ENCODE data around the gene COL27A1.

Gene COL27A1

DNA sequence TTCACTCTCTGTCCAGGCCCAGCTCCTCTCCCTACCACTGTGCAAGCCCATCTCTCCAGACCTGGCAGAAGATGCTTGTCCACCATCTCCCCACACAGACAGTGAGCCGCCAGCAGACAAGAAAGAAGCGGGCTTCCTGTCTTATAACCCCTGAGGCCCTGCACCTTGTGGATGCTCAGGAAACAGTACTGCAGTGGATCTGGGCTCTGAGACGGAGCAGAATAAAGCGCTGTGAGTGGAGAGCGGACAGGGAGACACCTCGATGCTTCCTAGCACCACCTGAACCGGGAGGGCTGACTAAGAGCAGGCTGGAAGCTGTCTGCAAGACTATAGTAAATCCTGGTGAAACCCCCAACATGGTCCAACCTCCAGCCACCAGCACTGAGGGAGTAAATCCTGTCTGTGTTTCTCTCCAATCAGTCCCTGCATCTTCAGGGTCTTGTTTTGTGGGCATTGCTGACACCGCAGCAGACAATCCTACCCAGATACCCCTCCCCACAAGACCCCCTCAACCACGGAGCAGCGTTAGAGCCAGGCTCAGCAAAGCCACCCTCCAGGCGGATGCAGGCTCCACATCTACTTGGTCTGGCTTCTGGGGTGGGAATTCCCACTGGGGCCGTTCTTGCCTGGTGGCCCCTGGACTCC, 193.0 kb downstream of the COL27A1 start:
- TF ChIP-seq, protein P1, sequence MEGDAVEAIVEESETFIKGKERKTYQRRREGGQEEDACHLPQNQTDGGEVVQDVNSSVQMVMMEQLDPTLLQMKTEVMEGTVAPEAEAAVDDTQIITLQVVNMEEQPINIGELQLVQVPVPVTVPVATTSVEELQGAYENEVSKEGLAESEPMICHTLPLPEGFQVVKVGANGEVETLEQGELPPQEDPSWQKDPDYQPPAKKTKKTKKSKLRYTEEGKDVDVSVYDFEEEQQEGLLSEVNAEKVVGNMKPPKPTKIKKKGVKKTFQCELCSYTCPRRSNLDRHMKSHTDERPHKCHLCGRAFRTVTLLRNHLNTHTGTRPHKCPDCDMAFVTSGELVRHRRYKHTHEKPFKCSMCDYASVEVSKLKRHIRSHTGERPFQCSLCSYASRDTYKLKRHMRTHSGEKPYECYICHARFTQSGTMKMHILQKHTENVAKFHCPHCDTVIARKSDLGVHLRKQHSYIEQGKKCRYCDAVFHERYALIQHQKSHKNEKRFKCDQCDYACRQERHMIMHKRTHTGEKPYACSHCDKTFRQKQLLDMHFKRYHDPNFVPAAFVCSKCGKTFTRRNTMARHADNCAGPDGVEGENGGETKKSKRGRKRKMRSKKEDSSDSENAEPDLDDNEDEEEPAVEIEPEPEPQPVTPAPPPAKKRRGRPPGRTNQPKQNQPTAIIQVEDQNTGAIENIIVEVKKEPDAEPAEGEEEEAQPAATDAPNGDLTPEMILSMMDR (IDR thresholded peaks at IDR 0.05; ENCODE audit: control insufficient read depth, insufficient read depth, low read depth, low read length, missing control alignments): no peak
- no peak for DNase-seq (ENCODE audit: low read depth)
- H3K4me3 ChIP-seq (ENCODE audit: control insufficient read depth, low read depth, low read length): no peak overlapping the region

DNA sequence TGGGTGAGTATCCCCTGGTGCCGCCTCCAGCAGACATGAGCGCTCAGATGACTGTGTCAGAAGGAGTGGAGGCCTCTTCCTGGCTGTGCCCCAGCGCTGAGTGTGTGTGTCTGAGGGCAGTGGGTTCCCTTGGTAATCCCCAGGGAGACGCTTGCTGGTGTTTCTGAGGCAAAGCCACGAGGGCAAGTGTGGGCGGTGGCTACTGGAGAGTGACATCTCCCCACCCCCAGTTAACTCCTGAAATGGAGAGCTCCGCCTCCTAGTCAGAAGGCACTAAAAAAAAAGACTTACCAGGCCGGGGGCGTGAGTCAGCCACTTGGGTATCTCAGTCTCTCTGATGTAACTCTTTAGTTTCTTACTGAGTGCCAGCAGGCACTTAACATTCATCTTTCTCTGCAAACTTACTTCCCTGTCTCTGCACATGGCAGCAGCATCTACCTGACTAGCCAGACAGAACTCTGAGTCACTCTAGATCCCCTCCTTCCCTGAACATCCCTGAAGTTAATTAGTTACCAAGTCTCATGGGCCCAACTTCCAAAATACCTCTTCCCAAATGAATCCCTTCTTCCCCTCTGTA, 193.7 kb downstream of the COL27A1 start:
- TF ChIP-seq, protein P1 (IDR thresholded peaks at IDR 0.05; ENCODE audit: control insufficient read depth, insufficient read depth, low read depth, low read length, missing control alignments): no peak
- H3K4me3 ChIP-seq (ENCODE audit: control insufficient read depth, low read depth, low read length): no peak overlapping the region
- DNase-seq (ENCODE audit: low read depth): peak; percentile 99

DNA sequence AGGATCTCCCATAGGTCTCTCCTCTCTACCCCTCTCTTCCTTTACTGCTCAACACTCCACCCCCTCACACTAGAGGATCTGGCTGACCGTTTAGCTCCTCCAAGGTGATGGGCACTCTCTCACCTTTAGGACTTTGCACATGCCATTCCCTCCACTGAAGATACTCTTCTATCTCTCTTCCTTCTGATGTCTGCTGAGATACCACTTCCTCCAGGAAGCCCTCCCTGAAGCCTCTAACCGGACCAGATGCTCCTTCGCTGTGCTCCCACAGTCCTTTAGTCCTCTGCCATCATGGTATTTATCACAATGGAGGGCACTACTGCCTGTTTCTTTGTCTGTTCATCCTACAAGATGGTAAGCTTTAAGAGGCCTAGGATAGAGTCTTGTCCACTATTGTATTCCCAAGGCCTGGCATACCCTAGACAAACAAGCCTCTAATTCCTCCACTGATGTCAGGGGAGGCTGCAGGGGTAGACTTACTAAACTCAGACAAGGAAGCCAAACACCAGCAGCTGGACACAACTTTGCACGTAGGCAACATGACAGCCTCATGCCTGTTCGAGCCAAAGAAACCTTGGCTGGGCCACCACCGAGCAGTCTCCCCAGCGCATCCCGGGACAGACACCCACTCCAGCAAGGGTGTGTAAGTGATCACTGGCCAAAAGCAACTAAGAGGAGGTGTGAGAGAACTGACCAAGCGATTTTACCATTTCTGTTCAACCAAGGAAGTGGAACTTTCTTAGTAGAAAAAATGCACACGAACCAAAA, 194.6 kb downstream of the COL27A1 start:
- TF ChIP-seq, protein P1 (IDR thresholded peaks at IDR 0.05; ENCODE audit: control insufficient read depth, insufficient read depth, low read depth, low read length, missing control alignments): no peak
- no peak for DNase-seq (ENCODE audit: low read depth)
- H3K4me3 ChIP-seq (ENCODE audit: control insufficient read depth, low read depth, low read length): no peak overlapping the region

DNA sequence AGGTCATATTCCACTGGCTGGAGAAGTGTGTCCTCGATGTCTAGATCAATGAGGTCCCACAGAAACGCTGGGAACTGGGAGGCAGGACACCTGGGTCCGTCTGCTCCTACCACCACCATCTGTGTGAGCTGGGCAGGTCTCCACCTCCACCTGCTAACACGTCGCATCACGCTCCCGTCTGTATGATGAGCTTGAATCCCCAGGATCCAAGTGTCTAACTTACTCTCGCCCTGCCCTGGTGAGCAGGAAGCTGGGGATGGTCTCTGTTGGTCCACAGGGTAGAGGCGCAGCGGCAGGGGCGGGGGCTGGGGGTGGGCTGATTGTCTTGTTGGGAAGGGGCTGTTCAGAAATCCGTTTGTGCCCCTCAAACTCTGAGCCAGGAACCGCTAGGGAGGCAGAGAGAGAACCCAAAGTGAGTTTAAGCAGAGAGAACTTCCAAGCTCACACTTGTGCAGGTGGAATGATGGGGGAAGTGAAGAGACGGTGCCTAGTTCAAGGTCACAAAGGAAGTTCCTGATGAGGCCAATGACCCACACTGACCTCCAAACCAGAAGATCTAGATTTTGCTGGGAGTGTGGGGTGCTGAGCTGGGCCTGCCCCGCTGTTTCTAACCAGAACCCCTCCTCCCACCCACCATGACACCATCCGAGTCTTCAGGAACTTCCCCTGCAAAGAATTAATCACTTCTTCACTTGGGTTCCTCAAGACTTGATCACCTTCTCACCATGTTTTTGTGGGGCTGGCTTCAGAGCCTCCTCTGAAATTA, 195.5 kb downstream of the COL27A1 start:
- DNase-seq (ENCODE audit: low read depth): no peak
- H3K4me3 ChIP-seq (ENCODE audit: control insufficient read depth, low read depth, low read length): no peak overlapping the region
- TF ChIP-seq, protein P1 (IDR thresholded peaks at IDR 0.05; ENCODE audit: control insufficient read depth, insufficient read depth, low read depth, low read length, missing control alignments): no peak

DNA sequence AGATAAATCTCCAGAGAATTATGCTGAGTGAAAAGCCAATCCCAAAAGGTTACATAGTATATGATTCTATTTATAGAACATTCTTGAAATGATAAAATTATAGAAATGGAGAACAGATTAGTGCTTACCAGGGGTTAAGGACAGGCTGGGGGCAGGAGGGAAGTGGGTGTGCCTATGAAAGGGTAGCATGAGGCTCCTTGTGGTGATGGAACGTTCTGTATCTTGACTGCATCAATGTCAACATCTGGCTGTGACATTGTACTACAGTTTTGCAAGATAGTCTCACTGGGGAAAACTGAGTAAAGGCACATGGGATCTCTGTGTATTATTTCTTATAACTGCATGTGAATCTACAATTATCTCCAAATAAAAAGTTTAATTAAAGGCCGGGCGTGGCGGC, 196.6 kb downstream of the COL27A1 start:
- no peak overlapping the region for H3K4me3 ChIP-seq (ENCODE audit: control insufficient read depth, low read depth, low read length)
- DNase-seq (ENCODE audit: low read depth): no peak
- TF ChIP-seq, protein P1 (IDR thresholded peaks at IDR 0.05; ENCODE audit: control insufficient read depth, insufficient read depth, low read depth, low read length, missing control alignments): no peak

DNA sequence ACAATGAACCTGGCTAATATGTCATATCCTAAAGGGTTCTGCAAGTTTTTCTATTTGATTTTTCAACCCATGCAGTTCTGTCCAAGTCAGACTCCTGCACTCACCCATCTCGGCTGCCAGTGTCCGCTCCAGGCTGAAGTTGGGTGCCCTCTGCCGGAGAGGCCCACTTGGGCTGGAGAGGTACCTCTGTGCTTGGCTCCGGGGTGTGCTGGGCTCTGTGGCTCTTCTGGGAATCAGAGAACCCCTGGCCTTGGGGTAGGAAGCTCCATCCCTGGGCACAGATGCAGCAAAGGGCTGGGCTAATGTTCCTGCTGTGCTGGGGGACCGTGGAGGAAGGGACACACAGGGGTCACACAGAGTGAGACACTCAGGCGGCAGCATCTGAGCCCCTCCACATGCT, 200.5 kb downstream of the COL27A1 start:
- TF ChIP-seq, protein P1 (IDR thresholded peaks at IDR 0.05; ENCODE audit: control insufficient read depth, insufficient read depth, low read depth, low read length, missing control alignments): no peak
- no peak overlapping the region for H3K4me3 ChIP-seq (ENCODE audit: control insufficient read depth, low read depth, low read length)

More for the DNA sequence above, 200.5 kb downstream of the COL27A1 start:
- no peak for DNase-seq (ENCODE audit: low read depth)
